Upper lobe of left lung (tissue), 4 donors: ENCODE measurements around the gene SELENON.

Experiments
- CTCF ChIP-seq, 6 experiments: fragments of 450-650 bp in 4 of 6; fragments of 200-600 bp in 2 of 6; sonication (generic) in 2 of 6; IDR thresholded peaks; one replicate each; pipeline ENCODE4 v1.5.1; 2016 to 2019; ENCODE audit warnings: antibody characterized with exemption in 6 of 6
- EP300 ChIP-seq, 4 donors: sonication (generic); formaldehyde crosslinking; IDR thresholded peaks; one replicate each; pipeline ENCODE4 v1.5.1; 2017; ENCODE audit warnings: antibody characterized with exemption in 4 of 4, control low read depth in 2 of 4
- POLR2A ChIP-seq, 4 donors: fragments of 450-650 bp; IDR thresholded peaks; one replicate each; pipeline ENCODE4 v1.5.1; 2016 to 2017; ENCODE audit warnings: antibody characterized with exemption in 4 of 4, mild to moderate bottlenecking in 2 of 4

GRCh38 chr1:25836695-25837094, 36.7 kb downstream of the SELENON start:
- TF ChIP-seq CTCF (IDR thresholded peaks at IDR 0.05) (no peak), EP300 (IDR thresholded peaks at IDR 0.05) (no peak), POLR2A (IDR thresholded peaks at IDR 0.05) (no peak)
